K562 (cell line): ENCODE data around the gene TMCO4.

Experiments
- EP300 ChIP-seq: IDR thresholded peaks from 2 replicates; pipeline ENCODE4 v1.6.1; 2012; ENCODE audit warnings: low read length, improper control_type of control experiment
- NONO ChIP-seq, 2 experiments: fragments of 200-400 bp in 1 of 2; fragments of 450-650 bp in 1 of 2; formaldehyde crosslinking in 1 of 2; IDR thresholded peaks; 2 replicates each; pipeline ENCODE4 v1.6.1; 2017; ENCODE audit warnings: low read depth in 2 of 2, mild to moderate bottlenecking in 2 of 2, moderate library complexity in 2 of 2, low read length in 1 of 2
- RBM34 ChIP-seq: fragments of 200-400 bp; formaldehyde crosslinking; IDR thresholded peaks from 2 replicates; pipeline ENCODE4 v1.6.1; 2018; ENCODE audit warnings: low read length, borderline replicate concordance; ENCODE audit not compliant: insufficient read depth
- TAF1 ChIP-seq: IDR thresholded peaks from 2 replicates; pipeline ENCODE4 v1.6.1; 2011; ENCODE audit warnings: mild to moderate bottlenecking, low read length, moderate library complexity; ENCODE audit not compliant: insufficient read depth, control insufficient read depth, severe bottlenecking; ENCODE audit errors: extremely low read depth
- ZFP36 ChIP-seq: fragments of 150-350 bp; IDR thresholded peaks from 2 replicates; pipeline ENCODE4 v1.6.1; 2018; ENCODE audit warnings: low read length, low read depth; ENCODE audit not compliant: partially characterized antibody
- TF ChIP-seq, protein P1 (sequence below): IDR thresholded peaks from 3 replicates; pipeline ENCODE4 v1.6.1; 2011; ENCODE audit warnings: borderline replicate concordance, mild to moderate bottlenecking; ENCODE audit not compliant: insufficient read length, insufficient read depth
- TF ChIP-seq, protein P2 (sequence below): fragments of 150-350 bp; conservative IDR thresholded peaks from 2 replicates; pipeline ENCODE4 v1.6.1; 2014; ENCODE audit warnings: low read length

- TF ChIP-seq, protein P1, sequence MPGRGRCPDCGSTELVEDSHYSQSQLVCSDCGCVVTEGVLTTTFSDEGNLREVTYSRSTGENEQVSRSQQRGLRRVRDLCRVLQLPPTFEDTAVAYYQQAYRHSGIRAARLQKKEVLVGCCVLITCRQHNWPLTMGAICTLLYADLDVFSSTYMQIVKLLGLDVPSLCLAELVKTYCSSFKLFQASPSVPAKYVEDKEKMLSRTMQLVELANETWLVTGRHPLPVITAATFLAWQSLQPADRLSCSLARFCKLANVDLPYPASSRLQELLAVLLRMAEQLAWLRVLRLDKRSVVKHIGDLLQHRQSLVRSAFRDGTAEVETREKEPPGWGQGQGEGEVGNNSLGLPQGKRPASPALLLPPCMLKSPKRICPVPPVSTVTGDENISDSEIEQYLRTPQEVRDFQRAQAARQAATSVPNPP: no peak
- no peak for TF ChIP-seq RBM34
- no peak for TF ChIP-seq TAF1
- no peak for TF ChIP-seq NONO (IDR thresholded peaks at IDR 0.05; ENCODE audit: low read depth in 2 of 2, low read length in 1 of 2)
- no peak for TF ChIP-seq ZFP36
- no peak for TF ChIP-seq EP300
- TF ChIP-seq, protein P2, sequence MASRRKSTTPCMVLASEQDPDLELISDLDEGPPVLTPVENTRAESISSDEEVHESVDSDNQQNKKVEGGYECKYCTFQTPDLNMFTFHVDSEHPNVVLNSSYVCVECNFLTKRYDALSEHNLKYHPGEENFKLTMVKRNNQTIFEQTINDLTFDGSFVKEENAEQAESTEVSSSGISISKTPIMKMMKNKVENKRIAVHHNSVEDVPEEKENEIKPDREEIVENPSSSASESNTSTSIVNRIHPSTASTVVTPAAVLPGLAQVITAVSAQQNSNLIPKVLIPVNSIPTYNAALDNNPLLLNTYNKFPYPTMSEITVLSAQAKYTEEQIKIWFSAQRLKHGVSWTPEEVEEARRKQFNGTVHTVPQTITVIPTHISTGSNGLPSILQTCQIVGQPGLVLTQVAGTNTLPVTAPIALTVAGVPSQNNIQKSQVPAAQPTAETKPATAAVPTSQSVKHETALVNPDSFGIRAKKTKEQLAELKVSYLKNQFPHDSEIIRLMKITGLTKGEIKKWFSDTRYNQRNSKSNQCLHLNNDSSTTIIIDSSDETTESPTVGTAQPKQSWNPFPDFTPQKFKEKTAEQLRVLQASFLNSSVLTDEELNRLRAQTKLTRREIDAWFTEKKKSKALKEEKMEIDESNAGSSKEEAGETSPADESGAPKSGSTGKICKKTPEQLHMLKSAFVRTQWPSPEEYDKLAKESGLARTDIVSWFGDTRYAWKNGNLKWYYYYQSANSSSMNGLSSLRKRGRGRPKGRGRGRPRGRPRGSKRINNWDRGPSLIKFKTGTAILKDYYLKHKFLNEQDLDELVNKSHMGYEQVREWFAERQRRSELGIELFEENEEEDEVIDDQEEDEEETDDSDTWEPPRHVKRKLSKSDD: no peak
Measured at GRCh38 chr1:19639999-19640362, 159.7 kb downstream of the TMCO4 start.
